OCI-LY1 (cell line): ENCODE measurements around the gene GAS6.

Source experiments
- H2AFZ ChIP-seq: fragments of 200-600 bp; sonication (generic), shearing (Covaris generic); 2 replicates; pipeline ENCODE4 v1.6.0; 2014; ENCODE audit warnings: antibody characterized with exemption, mild to moderate bottlenecking, low read length
- H3F3A ChIP-seq: fragments of 200-600 bp; sonication (generic), shearing (Covaris generic); 2 replicates; pipeline ENCODE4 v1.6.0; 2014; ENCODE audit warnings: mild to moderate bottlenecking, antibody characterized with exemption, low read length, moderate library complexity; ENCODE audit not compliant: insufficient read depth
- H3K27ac ChIP-seq: fragments of 200-600 bp; sonication (generic); 2 replicates; pipeline ENCODE4 v1.5.1; 2014; ENCODE audit warnings: low read length, mixed run types, mild to moderate bottlenecking, low read depth; ENCODE audit not compliant: poor library complexity, severe bottlenecking
- H3K27me3 ChIP-seq: fragments of 200-600 bp; sonication (generic); 2 replicates; pipeline ENCODE4 v1.6.0; 2014; ENCODE audit warnings: antibody characterized with exemption, mild to moderate bottlenecking, low read length, moderate library complexity; ENCODE audit not compliant: insufficient read depth
- H3K36me3 ChIP-seq: fragments of 200-600 bp; sonication (generic); 2 replicates; pipeline ENCODE4 v1.6.1; 2014; ENCODE audit warnings: mild to moderate bottlenecking, antibody characterized with exemption, low read length, moderate library complexity, mixed read lengths; ENCODE audit not compliant: insufficient read depth
- H3K4me1 ChIP-seq: fragments of 200-600 bp; sonication (generic); 2 replicates; pipeline ENCODE4 v1.5.1; 2014; ENCODE audit warnings: mild to moderate bottlenecking, low read length, moderate library complexity; ENCODE audit not compliant: insufficient read depth, severe bottlenecking
- H3K4me2 ChIP-seq: fragments of 200-600 bp; sonication (generic), shearing (Covaris generic); 2 replicates; pipeline ENCODE4 v1.6.1; 2014; ENCODE audit warnings: low read length
- H3K4me3 ChIP-seq: fragments of 200-600 bp; sonication (generic); 2 replicates; pipeline ENCODE4 v1.5.1; 2014; ENCODE audit warnings: low read length, low read depth, mild to moderate bottlenecking, mixed read lengths; ENCODE audit not compliant: poor library complexity, severe bottlenecking
- H3K79me2 ChIP-seq: fragments of 200-600 bp; shearing (Covaris generic); 2 replicates; pipeline ENCODE4 v1.6.1; 2016; ENCODE audit warnings: mixed run types, low read length, mixed read lengths; ENCODE audit not compliant: insufficient read depth
- H3K9ac ChIP-seq: fragments of 200-600 bp; sonication (generic), shearing (Covaris generic); 2 replicates; pipeline ENCODE4 v1.6.1; 2014; ENCODE audit warnings: mild to moderate bottlenecking, low read length, mixed read lengths
- H3K9me2 ChIP-seq: fragments of 200-600 bp; sonication (generic), shearing (Covaris generic); 2 replicates; pipeline ENCODE4 v1.6.1; 2014; ENCODE audit warnings: low read depth, mild to moderate bottlenecking, low read length, mixed read lengths
- H3K9me3 ChIP-seq: fragments of 200-600 bp; shearing (Covaris generic); 2 replicates; pipeline ENCODE4 v1.6.1; 2014; ENCODE audit warnings: low read length, mixed read lengths
- H4K20me1 ChIP-seq: fragments of 200-600 bp; sonication (generic), shearing (Covaris generic); 2 replicates; pipeline ENCODE4 v1.6.0; 2016; ENCODE audit warnings: mild to moderate bottlenecking, low read length; ENCODE audit not compliant: insufficient read depth
- EZH2 ChIP-seq: fragments of 200-600 bp; sonication (generic), shearing (Covaris generic); IDR thresholded peaks from 2 replicates; pipeline ENCODE4 v1.8.0; 2017; ENCODE audit warnings: borderline replicate concordance, mixed run types, mild to moderate bottlenecking, antibody characterized with exemption, low read length, moderate library complexity, mixed read lengths
- TF ChIP-seq, protein P1 (sequence below): fragments of 200-600 bp; sonication (generic), shearing (Covaris generic); IDR thresholded peaks from 2 replicates; pipeline ENCODE4 v1.5.1; 2017; ENCODE audit warnings: mild to moderate bottlenecking, antibody characterized with exemption, low read length, moderate library complexity, mixed read lengths

Gene GAS6

DNA sequence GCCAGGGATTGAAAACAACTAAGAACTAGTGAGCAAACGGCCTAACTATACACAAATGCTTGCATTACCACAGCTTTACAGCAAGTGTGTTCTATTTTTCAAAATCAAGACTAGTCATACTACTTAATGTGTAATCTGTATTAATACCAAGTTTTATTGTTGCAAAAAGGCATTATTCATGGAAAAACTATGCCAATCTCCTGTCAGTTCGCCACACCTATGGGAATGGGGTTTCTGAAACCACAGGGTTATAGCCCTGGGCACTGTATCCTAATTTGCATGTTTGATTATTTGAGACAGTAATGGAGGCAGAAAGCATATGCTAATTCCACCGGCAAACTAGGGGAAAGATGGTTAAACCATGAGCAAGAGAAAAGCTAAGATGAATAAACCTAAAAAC, 14.3 kb downstream of the GAS6 start:
- no peak overlapping the region for H3K4me3 ChIP-seq
- no peaks in the 10 kb centered on the region for H3K9me2 ChIP-seq
- H2AFZ ChIP-seq = no peak overlapping the region
- no peaks in the 10 kb centered on the region for H3K79me2 ChIP-seq
- no peaks in the 10 kb centered on the region for H4K20me1 ChIP-seq
- no peaks in the 10 kb centered on the region for H3K36me3 ChIP-seq
- no peak overlapping the region for H3K4me2 ChIP-seq
- no peaks in the 10 kb centered on the region for H3K9me3 ChIP-seq
- H3K27ac ChIP-seq = no peak overlapping the region
- peaks cover 48% of the 10 kb centered on the region for H3K27me3 ChIP-seq
- H3K9ac ChIP-seq = no peak overlapping the region
- TF ChIP-seq EZH2 = no peak
- TF ChIP-seq, protein P1, sequence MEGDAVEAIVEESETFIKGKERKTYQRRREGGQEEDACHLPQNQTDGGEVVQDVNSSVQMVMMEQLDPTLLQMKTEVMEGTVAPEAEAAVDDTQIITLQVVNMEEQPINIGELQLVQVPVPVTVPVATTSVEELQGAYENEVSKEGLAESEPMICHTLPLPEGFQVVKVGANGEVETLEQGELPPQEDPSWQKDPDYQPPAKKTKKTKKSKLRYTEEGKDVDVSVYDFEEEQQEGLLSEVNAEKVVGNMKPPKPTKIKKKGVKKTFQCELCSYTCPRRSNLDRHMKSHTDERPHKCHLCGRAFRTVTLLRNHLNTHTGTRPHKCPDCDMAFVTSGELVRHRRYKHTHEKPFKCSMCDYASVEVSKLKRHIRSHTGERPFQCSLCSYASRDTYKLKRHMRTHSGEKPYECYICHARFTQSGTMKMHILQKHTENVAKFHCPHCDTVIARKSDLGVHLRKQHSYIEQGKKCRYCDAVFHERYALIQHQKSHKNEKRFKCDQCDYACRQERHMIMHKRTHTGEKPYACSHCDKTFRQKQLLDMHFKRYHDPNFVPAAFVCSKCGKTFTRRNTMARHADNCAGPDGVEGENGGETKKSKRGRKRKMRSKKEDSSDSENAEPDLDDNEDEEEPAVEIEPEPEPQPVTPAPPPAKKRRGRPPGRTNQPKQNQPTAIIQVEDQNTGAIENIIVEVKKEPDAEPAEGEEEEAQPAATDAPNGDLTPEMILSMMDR = no peak
- no peaks in the 10 kb centered on the region for H3F3A ChIP-seq
- no peaks in the 10 kb centered on the region for H3K4me1 ChIP-seq

DNA sequence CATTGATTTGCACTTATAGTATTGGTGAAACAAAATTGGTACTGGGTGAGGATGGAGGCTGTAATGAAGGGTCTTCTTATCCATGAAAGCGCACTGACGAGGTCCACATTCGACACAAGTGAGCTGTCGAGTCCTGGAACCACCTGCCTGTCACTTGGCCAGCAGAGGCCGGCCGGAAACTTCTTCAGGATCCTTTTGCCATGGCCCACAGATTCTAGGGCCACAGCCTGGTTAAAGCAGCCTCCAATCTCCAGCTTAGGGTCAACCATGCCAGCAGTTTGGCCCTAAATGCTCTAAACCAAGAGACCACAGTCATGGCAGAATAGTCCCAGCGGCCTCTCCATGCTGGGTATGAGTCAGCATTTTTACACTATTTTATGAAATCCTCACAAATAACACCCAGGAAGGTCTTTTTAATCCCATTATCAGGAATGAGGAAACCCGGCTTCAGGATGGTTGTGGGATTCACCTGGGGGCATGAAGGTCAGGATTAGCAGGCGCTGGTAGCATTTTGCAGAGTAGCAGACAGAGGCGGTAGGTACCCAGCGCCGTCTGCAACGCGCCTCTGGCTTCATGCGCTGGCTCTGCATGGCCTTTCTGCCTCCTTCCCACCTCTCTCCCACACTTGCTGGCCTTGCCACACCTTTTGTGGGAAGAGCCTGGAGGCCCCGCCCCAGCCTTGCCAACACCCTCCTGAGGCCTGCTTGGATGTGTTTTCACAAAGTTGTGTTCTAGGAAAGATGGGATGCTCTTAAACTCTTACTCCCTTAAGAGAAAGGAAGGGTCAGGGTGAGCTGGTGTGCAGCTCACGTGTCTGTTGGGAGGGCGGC, 15.2 kb downstream of the GAS6 start:
- Histone ChIP-seq H3K27me3 (peaks cover 49% of the 10 kb centered on the region), H3K36me3 (no peaks in the 10 kb centered on the region), H4K20me1 (no peaks in the 10 kb centered on the region), H3K4me2 (no peak overlapping the region), H3K79me2 (no peaks in the 10 kb centered on the region), H3K27ac (no peak overlapping the region), H3F3A (no peaks in the 10 kb centered on the region), H3K4me1 (no peaks in the 10 kb centered on the region), H3K9me2 (no peaks in the 10 kb centered on the region), H3K4me3 (no peak overlapping the region), H3K9me3 (no peaks in the 10 kb centered on the region), H3K9ac (no peak overlapping the region), H2AFZ (no peak overlapping the region)
- no peak for TF ChIP-seq EZH2
- TF ChIP-seq, protein P1 = no peak

DNA sequence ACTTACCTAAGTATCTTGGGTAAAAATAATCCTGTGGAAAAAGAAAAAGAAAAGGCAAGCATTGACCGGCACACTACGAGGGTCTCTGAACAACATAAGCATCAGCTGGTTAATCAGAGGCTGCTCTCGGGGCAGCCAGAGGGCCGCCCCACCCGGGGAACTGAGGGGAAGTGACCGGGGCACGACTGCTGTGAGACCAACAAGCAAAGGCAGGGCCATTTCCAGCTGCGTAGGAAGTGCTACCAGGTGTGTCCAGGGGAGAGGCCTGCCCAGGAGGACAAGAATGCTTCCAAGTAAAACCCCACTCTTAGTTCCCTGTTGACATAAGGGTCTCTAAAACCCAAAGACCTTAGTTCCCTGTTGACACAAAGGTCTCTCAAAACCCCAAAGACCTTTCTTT, 15.9 kb downstream of the GAS6 start:
- Histone ChIP-seq H3K27ac (no peak overlapping the region), H3F3A (no peaks in the 10 kb centered on the region), H3K4me1 (no peaks in the 10 kb centered on the region), H3K79me2 (no peaks in the 10 kb centered on the region), H3K36me3 (no peaks in the 10 kb centered on the region), H3K27me3 (peaks cover 48% of the 10 kb centered on the region), H3K9ac (no peak overlapping the region), H3K4me3 (no peak overlapping the region), H3K4me2 (no peak overlapping the region), H3K9me3 (no peaks in the 10 kb centered on the region), H4K20me1 (no peaks in the 10 kb centered on the region), H3K9me2 (no peaks in the 10 kb centered on the region), H2AFZ (no peak overlapping the region)
- no peak for TF ChIP-seq EZH2
- TF ChIP-seq, protein P1 = no peak
